GM06990 (cell line): ENCODE data around the gene DOHH.
A peak's percentile ranks its signal among the peaks of the same experiment; 100 is the strongest.

Source experiments
- DNase-seq: peaks from one replicate; pipeline ENCODE4 v3.0.0-alpha.2; 2011; ENCODE audit not compliant: insufficient read length; ENCODE audit errors: extremely low read depth
- H3K27me3 ChIP-seq: replicated peaks from 2 replicates; pipeline ENCODE4 v1.6.0; 2011; ENCODE audit warnings: low read length; ENCODE audit not compliant: control insufficient read depth, insufficient read depth
- H3K36me3 ChIP-seq: 2 replicates; pipeline ENCODE4 v1.5.1; 2011; ENCODE audit warnings: low read length; ENCODE audit not compliant: control insufficient read depth, insufficient read depth
- H3K4me3 ChIP-seq: replicated peaks from 2 replicates; pipeline ENCODE4 v1.5.1; 2011; ENCODE audit warnings: low read depth, mild to moderate bottlenecking, control low read depth, low read length
- TF ChIP-seq, protein P1 (sequence below): IDR thresholded peaks from 2 replicates; pipeline ENCODE4 v1.5.1; 2011; ENCODE audit warnings: low read length, control low read depth, mild to moderate bottlenecking, inconsistent platforms; ENCODE audit not compliant: insufficient read depth, poor library complexity, severe bottlenecking

DOHH gene

DNA sequence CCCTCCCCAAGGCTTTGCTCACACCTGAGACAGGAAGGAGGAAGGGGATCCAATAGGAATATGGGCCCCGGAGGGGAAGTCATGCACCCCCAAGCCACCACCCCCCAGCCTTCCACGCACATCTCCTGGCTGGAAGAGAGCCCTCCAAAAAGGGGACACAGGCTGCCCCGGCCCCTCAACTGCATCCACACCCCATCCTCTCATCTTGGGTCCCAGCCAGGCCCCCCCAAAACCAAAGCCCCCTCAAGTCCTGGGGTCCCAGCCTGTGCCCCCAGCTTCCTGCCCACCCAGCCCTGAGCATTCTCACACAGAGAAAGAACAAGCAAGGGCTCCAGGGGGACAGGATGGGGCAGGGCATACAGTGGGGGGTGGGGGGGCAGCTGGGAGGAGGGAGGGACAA, 32.3 kb downstream of the DOHH start:
- TF ChIP-seq, protein P1, sequence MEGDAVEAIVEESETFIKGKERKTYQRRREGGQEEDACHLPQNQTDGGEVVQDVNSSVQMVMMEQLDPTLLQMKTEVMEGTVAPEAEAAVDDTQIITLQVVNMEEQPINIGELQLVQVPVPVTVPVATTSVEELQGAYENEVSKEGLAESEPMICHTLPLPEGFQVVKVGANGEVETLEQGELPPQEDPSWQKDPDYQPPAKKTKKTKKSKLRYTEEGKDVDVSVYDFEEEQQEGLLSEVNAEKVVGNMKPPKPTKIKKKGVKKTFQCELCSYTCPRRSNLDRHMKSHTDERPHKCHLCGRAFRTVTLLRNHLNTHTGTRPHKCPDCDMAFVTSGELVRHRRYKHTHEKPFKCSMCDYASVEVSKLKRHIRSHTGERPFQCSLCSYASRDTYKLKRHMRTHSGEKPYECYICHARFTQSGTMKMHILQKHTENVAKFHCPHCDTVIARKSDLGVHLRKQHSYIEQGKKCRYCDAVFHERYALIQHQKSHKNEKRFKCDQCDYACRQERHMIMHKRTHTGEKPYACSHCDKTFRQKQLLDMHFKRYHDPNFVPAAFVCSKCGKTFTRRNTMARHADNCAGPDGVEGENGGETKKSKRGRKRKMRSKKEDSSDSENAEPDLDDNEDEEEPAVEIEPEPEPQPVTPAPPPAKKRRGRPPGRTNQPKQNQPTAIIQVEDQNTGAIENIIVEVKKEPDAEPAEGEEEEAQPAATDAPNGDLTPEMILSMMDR: no peak
- H3K4me3 ChIP-seq: no peak overlapping the region
- DNase-seq: peak; percentile 10
- H3K27me3 ChIP-seq: no peaks in the 10 kb centered on the region
- H3K36me3 ChIP-seq: no peaks in the 10 kb centered on the region; the same call in 1 of the 2 replicates

DNA sequence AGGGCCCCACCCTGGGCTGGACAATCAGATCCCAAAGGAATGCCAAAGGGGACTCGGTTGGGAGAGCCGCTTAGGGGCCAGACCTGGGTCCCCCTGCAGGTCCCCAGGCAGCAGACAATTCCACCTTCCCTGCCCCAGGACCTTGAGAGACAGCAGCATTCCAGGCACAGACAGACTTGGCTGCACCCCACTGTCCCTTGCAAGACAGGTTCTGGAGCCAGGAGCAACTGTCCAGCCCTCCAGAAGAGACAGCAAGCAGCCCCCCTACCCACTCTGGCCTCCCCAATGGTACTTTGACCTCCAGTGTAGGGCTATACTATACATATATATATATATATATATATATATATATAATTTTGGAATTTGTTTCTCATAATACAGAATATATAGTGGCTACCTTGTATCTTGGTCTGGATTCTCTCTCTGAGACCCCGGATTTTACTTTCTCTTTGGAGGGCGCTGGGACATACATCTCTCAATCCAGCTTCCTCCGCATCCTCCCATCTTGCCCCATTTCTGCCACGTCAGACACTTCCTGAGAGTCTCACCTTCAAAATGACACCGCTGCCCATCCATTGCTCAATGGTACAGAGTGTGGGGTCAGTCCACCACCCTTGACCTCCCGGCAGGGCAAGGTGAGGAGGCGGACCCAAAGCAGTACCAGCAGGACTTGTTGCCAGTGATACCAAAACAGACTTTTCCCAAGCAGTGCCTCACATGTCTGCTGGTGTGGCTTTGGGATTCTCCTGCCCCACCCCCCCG, 32.9 kb downstream of the DOHH start:
- Histone ChIP-seq H3K36me3 (no peaks in the 10 kb centered on the region; the same call in 1 of the 2 replicates), H3K4me3 (no peak overlapping the region), H3K27me3 (no peaks in the 10 kb centered on the region)
- TF ChIP-seq, protein P1: no peak
- no peak for DNase-seq

DNA sequence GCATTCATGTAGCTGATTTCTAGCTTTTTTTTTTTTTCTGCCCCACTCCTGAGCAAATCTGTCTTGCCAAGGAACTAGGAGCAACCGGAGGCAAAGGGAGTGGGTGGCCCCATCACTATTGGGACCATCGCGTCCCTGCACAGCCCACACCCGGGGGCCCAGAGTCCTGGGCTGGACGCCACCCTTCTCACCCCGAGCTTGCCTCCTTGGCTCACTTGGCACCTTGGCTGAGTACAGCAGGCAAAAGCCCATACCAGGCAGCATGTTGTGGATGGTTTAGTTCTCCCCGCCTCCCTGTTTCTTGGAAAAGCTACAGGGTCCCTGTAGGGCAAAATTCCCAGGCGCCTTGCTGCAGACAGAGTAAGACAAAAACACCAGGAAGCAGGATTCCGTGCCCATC, 33.8 kb downstream of the DOHH start:
- TF ChIP-seq, protein P1: no peak
- no peak for DNase-seq
- H3K27me3 ChIP-seq: no peaks in the 10 kb centered on the region
- H3K36me3 ChIP-seq: peaks cover 2% of the 10 kb centered on the region; the same call in 1 of the 2 replicates
- H3K4me3 ChIP-seq: no peak overlapping the region

DNA sequence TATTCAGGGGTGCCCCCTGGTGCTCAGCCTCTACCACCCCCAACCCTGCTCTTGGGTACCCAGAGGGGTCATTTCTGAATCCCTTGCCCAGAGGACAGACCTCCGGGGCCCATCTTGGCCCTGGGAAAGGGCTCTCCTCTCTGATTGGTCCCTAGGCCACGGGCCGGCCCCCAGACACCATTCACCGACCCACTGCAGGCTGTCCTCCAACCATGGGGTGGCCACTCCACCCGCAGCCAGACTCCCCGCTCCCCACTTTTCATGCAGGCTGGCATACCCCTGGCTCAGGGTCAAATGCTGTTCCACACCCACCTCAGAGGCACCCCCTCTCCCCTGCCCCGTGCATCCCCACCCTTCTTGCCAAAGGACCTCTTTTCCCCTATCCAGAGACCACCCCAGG, 34.9 kb downstream of the DOHH start:
- TF ChIP-seq, protein P1: no peak
- Histone ChIP-seq H3K36me3 (peaks cover 2% of the 10 kb centered on the region; the same call in 1 of the 2 replicates), H3K4me3 (no peak overlapping the region), H3K27me3 (no peaks in the 10 kb centered on the region)
- no peak for DNase-seq

DNA sequence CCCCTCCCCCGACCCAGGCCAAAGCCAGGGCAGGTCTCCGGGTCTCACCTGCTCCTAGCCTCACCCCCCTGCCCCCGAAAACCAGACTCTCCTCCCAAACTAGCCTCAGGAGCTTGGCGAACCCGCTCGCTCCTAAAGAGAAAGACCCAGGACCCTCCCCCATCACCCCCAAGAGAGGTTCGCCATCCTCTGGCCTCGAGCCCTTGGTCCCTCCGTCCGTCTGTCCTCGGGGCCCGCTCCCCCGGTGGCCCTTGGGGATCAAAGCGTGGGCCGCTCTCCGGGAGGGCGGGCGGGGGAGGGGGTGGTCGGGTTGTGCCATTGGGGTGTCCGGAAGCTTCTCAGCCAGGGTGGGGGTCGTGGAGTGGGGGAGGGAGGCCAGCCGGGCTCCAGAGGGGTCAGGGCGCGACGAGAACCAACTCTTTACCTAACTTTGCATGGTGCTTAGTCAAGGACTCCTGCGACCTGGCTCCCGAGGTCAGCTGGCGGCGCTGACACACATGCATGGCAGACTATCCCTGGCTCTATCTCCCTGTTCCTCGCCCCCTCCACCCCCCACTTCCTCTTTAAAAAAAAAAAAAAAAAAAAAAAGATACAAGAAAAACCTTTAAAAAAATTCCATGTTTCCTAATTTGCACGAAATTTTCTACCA, 35.8 kb downstream of the DOHH start:
- peaks cover 2% of the 10 kb centered on the region; the same call in 1 of the 2 replicates for H3K36me3 ChIP-seq
- H3K27me3 ChIP-seq: no peaks in the 10 kb centered on the region
- H3K4me3 ChIP-seq: no peak overlapping the region
- DNase-seq: no peak
- TF ChIP-seq, protein P1: no peak
